AG04449 (cell line): ENCODE results near the gene RGS3.

Source experiments
- CTCF ChIA-PET: fragments of 350-600 bp; formaldehyde crosslinking; extraction: SDS; loops from one replicate; lab custom pipeline; 2021; ENCODE audit warnings: antibody characterized with exemption; lab: Yijun Ruan, JAX
- POLR2A ChIA-PET: fragments of 400-600, 350-600 bp; formaldehyde crosslinking; extraction: SDS; loops from one replicate; lab custom pipeline; 2020; ENCODE audit warnings: antibody characterized with exemption, inconsistent platforms; lab: Yijun Ruan, JAX
- DNase-seq: peaks from one replicate; pipeline ENCODE4 v3.0.0-alpha.2; 2010; ENCODE audit warnings: low read depth, low spot score
- H3K4me3 ChIP-seq: 2 replicates; pipeline ENCODE4 v1.5.1; 2011; ENCODE audit warnings: low read depth, mild to moderate bottlenecking, control low read depth, low read length
- CTCF ChIP-seq: IDR thresholded peaks from one replicate; pipeline ENCODE4 v1.5.1; 2011; ENCODE audit warnings: mild to moderate bottlenecking, moderate library complexity, low read length, control low read depth, inconsistent platforms; ENCODE audit not compliant: insufficient read depth; ENCODE audit errors: missing control alignments

The RGS3 gene

GRCh38 chr9:113645978-113646253, 182.4 kb downstream of the RGS3 start:
- CTCF ChIA-PET, result interaction anchor here (0.6 to 24.9 kb wide), 5 partner anchors 9 to 852 kb away, joined by 3 to 1449 read pairs (median 4); no protein-coding TSS in a partner anchor
- H3K4me3 ChIP-seq, result no peak overlapping the region
- POLR2A ChIA-PET, result no interaction called here
- DNase-seq, result no peak
- TF ChIP-seq CTCF, result no peak

- ChIA-PET CTCF (interaction anchor here (1.7 to 24.9 kb wide), 2 partner anchors 8 to 48 kb away, joined by 6 to 1449 read pairs; no protein-coding TSS in a partner anchor), POLR2A (no interaction called here)
- DNase-seq, result no peak
These were observed 183.0 kb downstream of the RGS3 start for GRCh38 chr9:113646491-113646890.

More at GRCh38 chr9:113646491-113646890, 183.0 kb downstream of the RGS3 start:
- H3K4me3 ChIP-seq, result no peak overlapping the region
- no peak for TF ChIP-seq CTCF
